GM12878 (cell line): Measurements from ENCODE around the gene PRICKLE4.

Experiments used
- CBFB ChIP-seq: IDR thresholded peaks from 2 replicates; pipeline ENCODE4 v1.6.1; 2016; ENCODE audit warnings: antibody characterized with exemption, low read depth
- CHD2 ChIP-seq: IDR thresholded peaks from 2 replicates; pipeline ENCODE4 v1.6.1; 2011; ENCODE audit warnings: low read depth, low read length, improper control_type of control experiment, borderline replicate concordance
- DPF2 ChIP-seq: fragments of 450-650 bp; IDR thresholded peaks from 2 replicates; pipeline ENCODE4 v1.6.1; 2017; ENCODE audit warnings: mild to moderate bottlenecking
- EZH2 ChIP-seq: IDR thresholded peaks from 2 replicates; pipeline ENCODE4 v1.6.1; 2012; ENCODE audit warnings: low read depth, mild to moderate bottlenecking, control low read depth, inconsistent platforms, low read length, borderline replicate concordance; ENCODE audit not compliant: control insufficient read depth
- NRF1 ChIP-seq: conservative IDR thresholded peaks from 2 replicates; pipeline ENCODE4 v1.6.1; 2011; ENCODE audit warnings: mild to moderate bottlenecking, low read depth, low read length, improper control_type of control experiment
- RFX5 ChIP-seq: IDR thresholded peaks from 2 replicates; pipeline ENCODE4 v1.6.1; 2011; ENCODE audit warnings: low read depth, low read length, improper control_type of control experiment
- SIN3A ChIP-seq: IDR thresholded peaks from 2 replicates; pipeline ENCODE4 v1.6.1; 2012; ENCODE audit warnings: low read depth, low read length, improper control_type of control experiment
- TAF1 ChIP-seq: IDR thresholded peaks from 2 replicates; pipeline ENCODE4 v1.6.1; 2011; ENCODE audit warnings: mild to moderate bottlenecking, low read depth, low read length, borderline replicate concordance
- TCF7 ChIP-seq: IDR thresholded peaks from 2 replicates; pipeline ENCODE4 v1.6.1; 2014; ENCODE audit warnings: antibody characterized with exemption, borderline replicate concordance
- USF2 ChIP-seq: IDR thresholded peaks from 2 replicates; pipeline ENCODE4 v1.6.1; 2011; ENCODE audit warnings: low read depth, low read length, improper control_type of control experiment, borderline replicate concordance
- ZBTB40 ChIP-seq: fragments of 450-650 bp; IDR thresholded peaks from 2 replicates; pipeline ENCODE4 v1.6.1; 2016; ENCODE audit warnings: mild to moderate bottlenecking, moderate library complexity, borderline replicate concordance
- TF ChIP-seq, protein P1 (sequence below), 3 experiments: IDR thresholded peaks in 2 of 3; conservative IDR thresholded peaks in 1 of 3; 2 replicates each; pipeline ENCODE4 v1.5.1; 2011; ENCODE audit warnings: low read depth in 3 of 3, low read length in 3 of 3, mild to moderate bottlenecking in 3 of 3, control low read depth in 2 of 3, moderate library complexity in 2 of 3, inconsistent platforms in 1 of 3, mixed read lengths in 1 of 3; ENCODE audit not compliant: control insufficient read depth in 2 of 3, insufficient read depth in 1 of 3; ENCODE audit errors: extremely low read depth in 1 of 3

GRCh38 chr6:41780551-41781365 is at the start of gene PRICKLE4:
- no peak for TF ChIP-seq USF2
- TF ChIP-seq TAF1, result no peak
- TF ChIP-seq, protein P1, sequence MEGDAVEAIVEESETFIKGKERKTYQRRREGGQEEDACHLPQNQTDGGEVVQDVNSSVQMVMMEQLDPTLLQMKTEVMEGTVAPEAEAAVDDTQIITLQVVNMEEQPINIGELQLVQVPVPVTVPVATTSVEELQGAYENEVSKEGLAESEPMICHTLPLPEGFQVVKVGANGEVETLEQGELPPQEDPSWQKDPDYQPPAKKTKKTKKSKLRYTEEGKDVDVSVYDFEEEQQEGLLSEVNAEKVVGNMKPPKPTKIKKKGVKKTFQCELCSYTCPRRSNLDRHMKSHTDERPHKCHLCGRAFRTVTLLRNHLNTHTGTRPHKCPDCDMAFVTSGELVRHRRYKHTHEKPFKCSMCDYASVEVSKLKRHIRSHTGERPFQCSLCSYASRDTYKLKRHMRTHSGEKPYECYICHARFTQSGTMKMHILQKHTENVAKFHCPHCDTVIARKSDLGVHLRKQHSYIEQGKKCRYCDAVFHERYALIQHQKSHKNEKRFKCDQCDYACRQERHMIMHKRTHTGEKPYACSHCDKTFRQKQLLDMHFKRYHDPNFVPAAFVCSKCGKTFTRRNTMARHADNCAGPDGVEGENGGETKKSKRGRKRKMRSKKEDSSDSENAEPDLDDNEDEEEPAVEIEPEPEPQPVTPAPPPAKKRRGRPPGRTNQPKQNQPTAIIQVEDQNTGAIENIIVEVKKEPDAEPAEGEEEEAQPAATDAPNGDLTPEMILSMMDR (IDR thresholded peaks at IDR 0.05 in 2 of 3, conservative IDR thresholded peaks at IDR 0.05 in 1 of 3; ENCODE audit: control insufficient read depth in 2 of 3, extremely low read depth in 1 of 3, insufficient read depth in 1 of 3, low read depth in 3 of 3, low read length in 3 of 3), result no peak
- TF ChIP-seq CBFB, result no peak
- no peak for TF ChIP-seq EZH2
- no peak for TF ChIP-seq RFX5
- TF ChIP-seq NRF1, result no peak
- no peak for TF ChIP-seq ZBTB40
- TF ChIP-seq TCF7, result no peak
- no peak for TF ChIP-seq CHD2
- TF ChIP-seq SIN3A, result no peak
- TF ChIP-seq DPF2, result no peak
